IMR-90 (cell line): ENCODE measurements around the gene PRB3. TPM values are rescaled to one million over a fixed set of nuclear protein-coding genes. Genes with fewer than 3 reads are reported as not detected.

ENCODE experiments used
- ATAC-seq: fragments of 200-7000 bp; cut with Tn5 transposase; 2 replicates; pipeline ENCODE4 v1.9.1; 2020; ENCODE audit warnings: low read depth, mild to moderate bottlenecking, moderate library complexity
- BruUV-seq: library from RNA; stranded (reverse); fragments of 400-500 nt; replicated peaks from 2 replicates; lab custom pipeline; 2021; lab: Mats Ljungman, UMichigan
- CTCF ChIA-PET: fragments of 300-600 bp; formaldehyde crosslinking; extraction: SDS; loops from one replicate; lab custom pipeline; 2021; ENCODE audit warnings: antibody characterized with exemption; lab: Yijun Ruan, JAX
- POLR2A ChIA-PET: fragments of 300-600 bp; sonication (Branson Sonifier 250); formaldehyde crosslinking; loops from one replicate; lab custom pipeline; 2022; ENCODE audit warnings: antibody characterized with exemption; ENCODE audit not compliant: unreplicated experiment; lab: Charles Lee
- DNase-seq: peaks from one replicate; pipeline ENCODE4 v3.0.0; 2013
- H2AFZ ChIP-seq: replicated peaks from 2 replicates; pipeline ENCODE3; 2013; ENCODE audit warnings: low read length, mild to moderate bottlenecking; ENCODE audit not compliant: poor library complexity
- H2AK5ac ChIP-seq: 2 replicates; pipeline ENCODE4 v1.6.1; 2013; ENCODE audit warnings: low read depth, low read length, inconsistent platforms
- H2AK9ac ChIP-seq: replicated peaks from 2 replicates; pipeline ENCODE3; 2013; ENCODE audit warnings: mild to moderate bottlenecking, low read depth, low read length, moderate library complexity; ENCODE audit not compliant: poor library complexity
- H2BK120ac ChIP-seq: 2 replicates; pipeline ENCODE4 v1.6.1; 2013; ENCODE audit warnings: low read depth, low read length, inconsistent platforms
- H2BK15ac ChIP-seq: 3 replicates; pipeline ENCODE4 v1.6.1; 2013; ENCODE audit warnings: low read depth, low read length, inconsistent platforms
- H2BK20ac ChIP-seq: 2 replicates; pipeline ENCODE4 v1.6.1; 2013; ENCODE audit warnings: low read depth, mild to moderate bottlenecking, inconsistent platforms, low read length, moderate library complexity
- H2BK5ac ChIP-seq: 2 replicates; pipeline ENCODE4 v1.6.1; 2013; ENCODE audit warnings: mild to moderate bottlenecking, low read depth, low read length, inconsistent platforms; ENCODE audit not compliant: poor library complexity, severe bottlenecking
- H3K14ac ChIP-seq: replicated peaks from 2 replicates; pipeline ENCODE4 v1.6.1; 2013; ENCODE audit warnings: low read depth, low read length, inconsistent platforms
- H3K18ac ChIP-seq: 2 replicates; pipeline ENCODE4 v1.6.1; 2013; ENCODE audit warnings: low read depth, low read length, control low read depth
- H3K23ac ChIP-seq: 2 replicates; pipeline ENCODE4 v1.6.1; 2013; ENCODE audit warnings: low read depth, low read length, inconsistent platforms
- H3K27ac ChIP-seq: 2 replicates; pipeline ENCODE4 v1.5.1; 2013; ENCODE audit warnings: mild to moderate bottlenecking, control low read depth, low read length; ENCODE audit not compliant: insufficient read depth
- H3K27me3 ChIP-seq: 2 replicates; pipeline ENCODE4 v1.6.1; 2013; ENCODE audit warnings: low read length; ENCODE audit not compliant: control insufficient read depth, insufficient read depth
- H3K36me3 ChIP-seq: 2 replicates; pipeline ENCODE4 v1.6.1; 2013; ENCODE audit warnings: low read length, mixed read lengths; ENCODE audit not compliant: control insufficient read depth, insufficient read depth
- H3K4ac ChIP-seq: 2 replicates; pipeline ENCODE4 v1.6.1; 2013; ENCODE audit warnings: low read depth, low read length, inconsistent platforms
- H3K4me1 ChIP-seq: 2 replicates; pipeline ENCODE4 v1.6.1; 2013; ENCODE audit warnings: low read length, mixed read lengths; ENCODE audit not compliant: control insufficient read depth, insufficient read depth
- H3K4me2 ChIP-seq: 2 replicates; pipeline ENCODE4 v1.6.1; 2013; ENCODE audit warnings: low read depth, mild to moderate bottlenecking, control low read depth, low read length, moderate library complexity
- H3K4me3 ChIP-seq: 2 replicates; pipeline ENCODE4 v1.5.1; 2013; ENCODE audit warnings: low read depth, mild to moderate bottlenecking, control low read depth, low read length, moderate library complexity; ENCODE audit not compliant: insufficient read depth
- H3K56ac ChIP-seq: 2 replicates; pipeline ENCODE4 v1.6.1; 2013; ENCODE audit warnings: low read length, inconsistent platforms; ENCODE audit not compliant: insufficient read depth; ENCODE audit errors: extremely low read depth
- H3K79me1 ChIP-seq, 2 experiments: 2 replicates each; pipeline ENCODE4 v1.6.1; 2013; ENCODE audit warnings: low read length in 2 of 2, inconsistent platforms in 1 of 2, low read depth in 1 of 2
- H3K9ac ChIP-seq: 2 replicates; pipeline ENCODE4 v1.6.1; 2013; ENCODE audit warnings: low read depth, low read length, control low read depth
- H3K9me1 ChIP-seq: 2 replicates; pipeline ENCODE4 v1.6.1; 2013; ENCODE audit warnings: low read length, inconsistent platforms; ENCODE audit not compliant: insufficient read depth
- H3K9me3 ChIP-seq: 2 replicates; pipeline ENCODE4 v1.6.1; 2013; ENCODE audit warnings: low read length; ENCODE audit not compliant: control insufficient read depth, insufficient read depth
- H4K20me1 ChIP-seq: 2 replicates; pipeline ENCODE4 v1.6.1; 2013; ENCODE audit warnings: low read length, inconsistent platforms; ENCODE audit not compliant: insufficient read depth
- H4K5ac ChIP-seq: 2 replicates; pipeline ENCODE4 v1.6.1; 2013; ENCODE audit warnings: mild to moderate bottlenecking, low read depth, low read length, control low read depth
- H4K8ac ChIP-seq, 2 experiments: 2 replicates each; pipeline ENCODE4 v1.6.1; 2013; ENCODE audit warnings: low read depth in 2 of 2, low read length in 2 of 2, control low read depth in 1 of 2, inconsistent platforms in 1 of 2
- H4K91ac ChIP-seq: 2 replicates; pipeline ENCODE4 v1.6.1; 2013; ENCODE audit warnings: low read depth, low read length, inconsistent platforms; ENCODE audit not compliant: insufficient read depth
- BHLHE40 ChIP-seq: fragments of 150-350 bp; IDR thresholded peaks from 2 replicates; pipeline ENCODE4 v1.6.1; 2016; ENCODE audit warnings: mild to moderate bottlenecking, low read depth, low read length
- CEBPB ChIP-seq: IDR thresholded peaks from 2 replicates; pipeline ENCODE4 v1.6.1; 2012; ENCODE audit warnings: low read depth, low read length, improper control_type of control experiment
- CHD1 ChIP-seq: IDR thresholded peaks from 2 replicates; pipeline ENCODE4 v1.6.1; 2012; ENCODE audit warnings: low read depth, low read length, improper control_type of control experiment
- FOS ChIP-seq: fragments of 150-350 bp; IDR thresholded peaks from 2 replicates; pipeline ENCODE4 v1.6.1; 2016; ENCODE audit warnings: low read depth, low read length
- MAFK ChIP-seq: IDR thresholded peaks from 2 replicates; pipeline ENCODE4 v1.6.1; 2012; ENCODE audit warnings: low read depth, low read length, improper control_type of control experiment
- MAZ ChIP-seq: IDR thresholded peaks from 2 replicates; pipeline ENCODE4 v1.6.1; 2012; ENCODE audit warnings: low read depth, mild to moderate bottlenecking, low read length, improper control_type of control experiment, moderate library complexity, borderline replicate concordance
- MXI1 ChIP-seq: IDR thresholded peaks from 2 replicates; pipeline ENCODE4 v1.6.1; 2012; ENCODE audit warnings: low read depth, mild to moderate bottlenecking, low read length, moderate library complexity, borderline replicate concordance
- NFE2L2 ChIP-seq: fragments of 150-350 bp; IDR thresholded peaks from 2 replicates; pipeline ENCODE4 v1.6.1; 2016; ENCODE audit warnings: low read depth, mild to moderate bottlenecking, low read length
- POLR2A ChIP-seq: IDR thresholded peaks from 2 replicates; pipeline ENCODE4 v1.6.1; 2012; ENCODE audit warnings: mild to moderate bottlenecking, low read depth, low read length
- RAD21 ChIP-seq: IDR thresholded peaks from 2 replicates; pipeline ENCODE4 v1.6.1; 2012; ENCODE audit warnings: low read length, improper control_type of control experiment
- RCOR1 ChIP-seq: IDR thresholded peaks from 2 replicates; pipeline ENCODE4 v1.6.1; 2012; ENCODE audit warnings: mild to moderate bottlenecking, low read length, improper control_type of control experiment; ENCODE audit not compliant: insufficient replicate concordance
- RFX5 ChIP-seq: IDR thresholded peaks from 2 replicates; pipeline ENCODE4 v1.8.0; 2012; ENCODE audit warnings: low read depth, mild to moderate bottlenecking, low read length, moderate library complexity
- SMC3 ChIP-seq: fragments of 150-350 bp; IDR thresholded peaks from 2 replicates; pipeline ENCODE4 v1.6.1; 2016; ENCODE audit warnings: low read depth, mild to moderate bottlenecking, antibody characterized with exemption, low read length, moderate library complexity
- WGBS, 2 experiments: methylation state at CpG; one replicate each; pipeline versions ENCODE4 v1.1.5 to v1.1.7; 2013; ENCODE audit warnings: missing lambda C conversion rate in 2 of 2; ENCODE audit not compliant: insufficient read length in 1 of 2; ENCODE audit errors: extremely low coverage in 2 of 2; 5-methylcytosine and 5-hydroxymethylcytosine counted together
- dilution Hi-C: fragments of 300-500 bp; cut with HindIII; formaldehyde crosslinking; loops from one replicate; pipeline ENCODE4 v1.14.3; 2018; ENCODE audit warnings: low sequenced_read_pairs; ENCODE audit not compliant: unreplicated experiment
- in situ Hi-C: fragments of 300-500 bp; cut with MboI; formaldehyde crosslinking; loops from 3 replicates; pipeline ENCODE4 v1.14.3; 2019; ENCODE audit warnings: low sequenced_read_pairs, inconsistent platforms, mixed read lengths
- intact Hi-C: fragments of 100-400 bp; cut with micrococcal nuclease; formaldehyde crosslinking; loops from 2 replicates; pipeline ENCODE4 v1.10.0; 2022
- polyA plus RNA-seq, 3 experiments: library from polyadenylated mRNA; depleted of rRNA; stranded (reverse); fragments of >200 nt; gene quantifications; 2 replicates each; pipeline ENCODE4 v1.2.3, GENCODE V29; 2012; ENCODE audit warnings: low replicate concordance in 1 of 3
- total RNA-seq: library from RNA; depleted of rRNA; stranded (reverse); fragments of >200 nt; gene quantifications from 2 replicates; pipeline ENCODE4 v1.2.3, GENCODE V29; 2012
- TF ChIP-seq, protein P1 (sequence below): fragments of 150-350 bp; IDR thresholded peaks from 2 replicates; pipeline ENCODE4 v1.6.1; 2017; ENCODE audit warnings: mild to moderate bottlenecking, antibody characterized with exemption, low read length, low read depth
- TF ChIP-seq, protein P2 (sequence below): fragments of 150-350 bp; IDR thresholded peaks from 2 replicates; pipeline ENCODE4 v1.6.1; 2016; ENCODE audit warnings: low read depth, mild to moderate bottlenecking, low read length, moderate library complexity, borderline replicate concordance
- TF ChIP-seq, protein P3 (sequence below): conservative IDR thresholded peaks from 2 replicates; pipeline ENCODE4 v1.5.1; 2012; ENCODE audit warnings: mild to moderate bottlenecking, low read depth, low read length, improper control_type of control experiment

Gene PRB3
- total and polyA plus RNA-seq, 2 of the 4 experiments (the other 2 are of a cell fraction): not detected

DNA sequence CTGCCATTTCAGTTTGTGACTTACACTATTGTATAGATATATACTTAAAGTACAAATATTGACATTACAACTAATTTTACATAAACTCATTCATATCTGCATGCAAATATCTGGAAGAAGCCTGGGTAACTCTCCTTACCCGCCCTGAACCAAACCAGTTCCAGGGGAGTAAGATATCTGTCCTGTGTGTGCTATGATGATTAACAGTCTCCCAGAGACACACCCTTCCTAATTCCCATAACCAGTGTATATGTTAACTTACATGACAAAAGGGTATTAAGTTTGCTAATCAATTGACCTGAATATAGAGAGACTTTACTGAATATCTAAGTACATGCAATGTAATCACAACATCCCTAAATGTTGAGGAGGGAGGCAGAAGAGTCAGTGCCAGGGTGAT lies 23.0 kb downstream of the PRB3 start:
- Histone ChIP-seq H2BK15ac (no peak overlapping the region), H2AFZ (no peak overlapping the region), H3K4me1 (no peaks in the 10 kb centered on the region), H3K4me2 (no peak overlapping the region), H2AK9ac (no peak overlapping the region), H3K27me3 (no peaks in the 10 kb centered on the region), H3K23ac (no peak overlapping the region), H4K5ac (no peak overlapping the region), H3K36me3 (no peaks in the 10 kb centered on the region), H3K27ac (no peak overlapping the region), H4K91ac (no peak overlapping the region), H3K18ac (no peak overlapping the region), H4K8ac (no peak overlapping the region), H2BK5ac (no peak overlapping the region), H3K9me1 (no peaks in the 10 kb centered on the region), H3K9ac (no peak overlapping the region), H3K56ac (no peak overlapping the region), H3K4me3 (no peak overlapping the region), H3K79me1 (no peaks in the 10 kb centered on the region), H2AK5ac (no peak overlapping the region), H4K20me1 (no peaks in the 10 kb centered on the region), H3K14ac (no peak overlapping the region), H3K9me3 (no peaks in the 10 kb centered on the region), H3K4ac (no peak overlapping the region), H2BK120ac (no peak overlapping the region), H2BK20ac (no peak overlapping the region)
- no TSS peak for BruUV-seq
- dilution Hi-C loops (no loop called here), in situ Hi-C loops (loop anchor here (25.0 kb wide), 1 partner anchor 116 kb away; no protein-coding TSS in a partner anchor), intact Hi-C loops (no loop called here)
- no peak for ATAC-seq
- ChIA-PET CTCF (no interaction called here), POLR2A (no interaction called here)
- no peak for DNase-seq
- no CpG with 5 or more reads among the region's 1 CpG for WGBS, 2 experiments
- TF ChIP-seq MAZ: no peak
- no peak for TF ChIP-seq SMC3
- TF ChIP-seq CHD1: no peak
- TF ChIP-seq CEBPB: no peak
- TF ChIP-seq POLR2A: no peak
- TF ChIP-seq, protein P1, sequence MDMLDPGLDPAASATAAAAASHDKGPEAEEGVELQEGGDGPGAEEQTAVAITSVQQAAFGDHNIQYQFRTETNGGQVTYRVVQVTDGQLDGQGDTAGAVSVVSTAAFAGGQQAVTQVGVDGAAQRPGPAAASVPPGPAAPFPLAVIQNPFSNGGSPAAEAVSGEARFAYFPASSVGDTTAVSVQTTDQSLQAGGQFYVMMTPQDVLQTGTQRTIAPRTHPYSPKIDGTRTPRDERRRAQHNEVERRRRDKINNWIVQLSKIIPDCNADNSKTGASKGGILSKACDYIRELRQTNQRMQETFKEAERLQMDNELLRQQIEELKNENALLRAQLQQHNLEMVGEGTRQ: no peak
- no peak for TF ChIP-seq RAD21
- no peak for TF ChIP-seq RCOR1
- TF ChIP-seq MAFK: no peak
- TF ChIP-seq BHLHE40: no peak
- TF ChIP-seq FOS: no peak
- TF ChIP-seq RFX5: no peak
- TF ChIP-seq NFE2L2: no peak
- TF ChIP-seq, protein P2, sequence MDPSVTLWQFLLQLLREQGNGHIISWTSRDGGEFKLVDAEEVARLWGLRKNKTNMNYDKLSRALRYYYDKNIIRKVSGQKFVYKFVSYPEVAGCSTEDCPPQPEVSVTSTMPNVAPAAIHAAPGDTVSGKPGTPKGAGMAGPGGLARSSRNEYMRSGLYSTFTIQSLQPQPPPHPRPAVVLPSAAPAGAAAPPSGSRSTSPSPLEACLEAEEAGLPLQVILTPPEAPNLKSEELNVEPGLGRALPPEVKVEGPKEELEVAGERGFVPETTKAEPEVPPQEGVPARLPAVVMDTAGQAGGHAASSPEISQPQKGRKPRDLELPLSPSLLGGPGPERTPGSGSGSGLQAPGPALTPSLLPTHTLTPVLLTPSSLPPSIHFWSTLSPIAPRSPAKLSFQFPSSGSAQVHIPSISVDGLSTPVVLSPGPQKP: no peak
- TF ChIP-seq, protein P3, sequence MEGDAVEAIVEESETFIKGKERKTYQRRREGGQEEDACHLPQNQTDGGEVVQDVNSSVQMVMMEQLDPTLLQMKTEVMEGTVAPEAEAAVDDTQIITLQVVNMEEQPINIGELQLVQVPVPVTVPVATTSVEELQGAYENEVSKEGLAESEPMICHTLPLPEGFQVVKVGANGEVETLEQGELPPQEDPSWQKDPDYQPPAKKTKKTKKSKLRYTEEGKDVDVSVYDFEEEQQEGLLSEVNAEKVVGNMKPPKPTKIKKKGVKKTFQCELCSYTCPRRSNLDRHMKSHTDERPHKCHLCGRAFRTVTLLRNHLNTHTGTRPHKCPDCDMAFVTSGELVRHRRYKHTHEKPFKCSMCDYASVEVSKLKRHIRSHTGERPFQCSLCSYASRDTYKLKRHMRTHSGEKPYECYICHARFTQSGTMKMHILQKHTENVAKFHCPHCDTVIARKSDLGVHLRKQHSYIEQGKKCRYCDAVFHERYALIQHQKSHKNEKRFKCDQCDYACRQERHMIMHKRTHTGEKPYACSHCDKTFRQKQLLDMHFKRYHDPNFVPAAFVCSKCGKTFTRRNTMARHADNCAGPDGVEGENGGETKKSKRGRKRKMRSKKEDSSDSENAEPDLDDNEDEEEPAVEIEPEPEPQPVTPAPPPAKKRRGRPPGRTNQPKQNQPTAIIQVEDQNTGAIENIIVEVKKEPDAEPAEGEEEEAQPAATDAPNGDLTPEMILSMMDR: no peak
- no peak for TF ChIP-seq MXI1
